Gastroesophageal sphincter (tissue), 2 donors: ENCODE results near the gene TM9SF2.

Experiments
- EP300 ChIP-seq: sonication (generic); formaldehyde crosslinking; IDR thresholded peaks from one replicate; pipeline ENCODE4 v1.6.1; 2017; ENCODE audit warnings: antibody characterized with exemption, mild to moderate bottlenecking
- POLR2A ChIP-seq, 2 donors: fragments of 450-650 bp; IDR thresholded peaks; one replicate each; pipeline ENCODE4 v1.6.1; 2017; ENCODE audit warnings: antibody characterized with exemption in 2 of 2, mild to moderate bottlenecking in 2 of 2, moderate library complexity in 1 of 2

DNA sequence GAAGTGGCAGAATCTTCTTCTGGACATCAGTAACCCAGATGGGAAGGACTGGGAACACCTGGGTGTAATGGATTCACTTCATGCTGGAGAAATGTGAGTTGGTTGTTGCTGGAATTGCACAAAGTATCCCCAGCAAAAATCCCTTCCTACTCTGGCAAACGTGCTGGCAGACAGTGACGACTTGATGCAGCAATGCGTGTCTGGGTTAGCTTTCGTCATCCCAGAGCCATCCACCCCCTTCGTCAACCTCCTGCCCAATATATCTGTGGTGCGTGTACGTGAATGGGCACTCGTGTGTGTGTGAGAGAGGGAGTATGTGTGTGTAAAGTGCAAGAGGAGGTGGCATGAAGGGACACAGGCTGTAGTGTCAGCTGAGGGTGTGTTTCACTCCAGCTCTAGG lies 70.9 kb downstream of the TM9SF2 start:
- no peak for TF ChIP-seq EP300
- TF ChIP-seq POLR2A (IDR thresholded peaks at IDR 0.05) = no peak
